ENCODE data around the gene TPX2.

TPX2 gene

DNA sequence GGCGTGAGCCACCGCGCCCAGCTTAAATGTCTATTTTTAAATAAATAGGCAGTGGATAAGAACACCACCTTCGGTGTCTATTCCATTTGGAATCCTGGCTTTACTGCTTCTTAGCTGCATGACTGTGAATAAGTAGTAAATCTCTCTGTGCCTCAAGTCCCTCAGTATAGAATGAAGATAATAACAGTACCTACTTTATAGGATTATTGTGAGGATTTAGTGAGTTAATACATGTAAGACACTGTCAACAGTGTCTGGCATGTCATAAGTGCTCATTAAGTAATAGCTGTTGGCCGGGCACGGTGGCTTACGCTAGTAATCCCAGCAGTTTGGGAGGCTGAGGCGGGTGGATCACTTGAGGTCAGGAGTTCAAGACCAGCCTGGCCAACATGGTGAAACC lies 10.1 kb downstream of the TPX2 start:
- DNase-seq, result no peak
- in situ Hi-C loops (cut with HindIII; ENCODE audit: low pct_ligation_motif_present, low pct_unique_long_range_greater_than_20kb, low sequenced_read_pairs), result no loop called here

DNA sequence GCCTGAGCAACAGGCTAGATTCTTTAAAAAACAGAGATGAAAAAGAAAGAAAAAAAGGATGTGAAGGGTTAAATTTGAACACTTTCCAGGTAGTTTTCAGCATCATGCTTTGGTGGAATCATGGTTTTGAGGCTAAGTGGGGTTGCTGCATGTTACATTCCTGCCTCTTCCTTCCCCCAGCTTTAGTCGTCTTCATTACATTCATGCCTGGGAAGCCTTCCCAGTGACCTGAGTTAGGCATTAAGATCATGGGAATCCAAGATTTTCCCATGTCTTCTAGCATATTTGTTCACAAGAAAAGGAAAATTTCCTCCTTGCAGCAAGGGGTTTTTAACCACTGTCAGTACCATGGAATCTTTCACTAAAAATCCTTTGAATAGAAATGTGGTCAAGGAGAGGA lies 12.0 kb downstream of the TPX2 start:
- DNase-seq, result no peak

DNA sequence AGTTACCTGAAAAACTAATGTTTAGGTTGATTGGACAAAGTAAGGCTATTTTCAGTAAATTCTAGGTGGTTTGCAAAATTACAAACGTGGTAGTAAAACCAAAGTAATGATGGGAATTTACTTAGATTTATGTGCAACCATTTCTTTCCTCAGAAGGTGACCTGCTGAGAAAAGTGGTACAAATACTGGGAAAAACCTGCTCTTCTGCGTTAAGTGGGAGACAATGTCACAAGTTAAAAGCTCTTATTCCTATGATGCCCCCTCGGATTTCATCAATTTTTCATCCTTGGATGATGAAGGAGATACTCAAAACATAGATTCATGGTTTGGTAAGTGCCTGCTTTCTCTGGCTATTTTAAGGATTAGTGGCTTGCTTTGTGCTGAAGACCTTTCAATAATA lies 18.2 kb downstream of the TPX2 start:
- in situ Hi-C loops (cut with HindIII; ENCODE audit: low pct_ligation_motif_present, low pct_unique_long_range_greater_than_20kb, low sequenced_read_pairs), result no loop called here
- DNase-seq, result no peak

More for the DNA sequence above, 12.0 kb downstream of the TPX2 start:
- in situ Hi-C loops (cut with HindIII; ENCODE audit: low pct_ligation_motif_present, low pct_unique_long_range_greater_than_20kb, low sequenced_read_pairs), result no loop called here

DNA sequence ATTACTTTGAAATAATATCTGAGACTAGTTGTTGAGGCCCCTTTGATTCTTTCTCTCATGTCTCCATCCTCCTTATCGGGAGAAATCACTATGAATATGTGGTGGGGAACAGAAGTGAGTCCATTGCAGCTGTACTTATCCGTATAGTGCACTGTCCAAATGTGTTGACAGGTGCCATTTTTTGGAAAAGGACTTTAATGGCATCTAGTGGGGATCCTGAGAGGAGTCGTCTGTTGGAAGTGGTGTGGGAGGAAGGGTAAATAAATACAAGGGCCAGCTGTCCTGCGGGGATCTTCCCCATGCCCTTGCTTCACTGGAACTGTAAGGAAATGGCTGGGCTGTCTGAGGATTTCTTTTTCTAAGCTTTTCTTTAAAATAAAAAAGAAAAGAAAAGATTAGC lies 19.4 kb downstream of the TPX2 start:
- DNase-seq, result no peak
- in situ Hi-C loops (cut with HindIII; ENCODE audit: low pct_ligation_motif_present, low pct_unique_long_range_greater_than_20kb, low sequenced_read_pairs), result no loop called here

DNA sequence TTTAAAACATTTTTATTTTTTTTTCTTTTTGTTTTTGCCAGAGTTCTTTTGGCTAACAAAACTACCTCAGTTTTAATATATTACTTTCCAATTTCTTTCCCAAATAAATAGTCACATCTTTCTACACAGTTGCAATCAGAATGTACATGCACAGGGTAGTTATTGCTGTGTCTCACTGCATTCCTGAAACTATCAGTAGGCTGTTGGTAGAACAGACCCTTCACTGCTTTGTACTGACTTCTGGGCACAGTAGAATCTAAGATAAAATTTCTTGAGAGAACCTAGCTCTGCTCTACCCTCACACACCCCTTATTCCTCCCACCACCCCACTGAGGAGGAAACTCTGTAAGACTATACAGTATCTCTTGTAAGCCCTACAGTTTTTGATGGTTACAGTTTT lies 19.9 kb downstream of the TPX2 start:
- in situ Hi-C loops (cut with HindIII; ENCODE audit: low pct_ligation_motif_present, low pct_unique_long_range_greater_than_20kb, low sequenced_read_pairs), result no loop called here
- no peak for DNase-seq

DNA sequence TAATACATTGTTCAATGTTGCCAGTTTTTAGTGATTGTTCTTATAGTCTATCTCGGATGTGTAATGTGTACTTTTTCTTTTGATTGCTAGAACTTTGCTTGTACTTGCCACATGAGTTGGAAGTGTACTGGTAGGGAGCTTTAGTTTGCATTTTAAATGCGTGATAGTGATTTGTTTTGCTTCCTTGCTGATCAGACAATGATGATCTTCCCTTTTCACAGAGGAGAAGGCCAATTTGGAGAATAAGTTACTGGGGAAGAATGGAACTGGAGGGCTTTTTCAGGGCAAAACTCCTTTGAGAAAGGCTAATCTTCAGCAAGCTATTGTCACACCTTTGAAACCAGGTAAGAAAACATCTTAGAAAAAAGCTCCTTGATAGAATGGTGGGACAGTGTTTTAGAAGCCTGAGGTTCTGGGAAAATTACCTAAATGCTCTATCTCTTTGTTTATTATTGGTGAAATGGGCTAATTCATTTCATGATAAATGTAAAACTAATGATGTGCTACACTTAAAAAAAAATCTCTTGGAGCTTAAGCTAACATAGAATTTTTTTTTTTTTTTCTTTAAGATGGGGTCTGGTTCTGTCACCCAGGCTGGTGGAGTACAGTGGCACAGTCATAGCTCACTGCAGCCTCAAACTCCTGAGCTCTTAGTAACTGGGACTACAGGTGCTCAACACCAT lies 20.9 kb downstream of the TPX2 start:
- in situ Hi-C loops (cut with HindIII; ENCODE audit: low pct_ligation_motif_present, low pct_unique_long_range_greater_than_20kb, low sequenced_read_pairs), result no loop called here
- DNase-seq, result no peak

DNA sequence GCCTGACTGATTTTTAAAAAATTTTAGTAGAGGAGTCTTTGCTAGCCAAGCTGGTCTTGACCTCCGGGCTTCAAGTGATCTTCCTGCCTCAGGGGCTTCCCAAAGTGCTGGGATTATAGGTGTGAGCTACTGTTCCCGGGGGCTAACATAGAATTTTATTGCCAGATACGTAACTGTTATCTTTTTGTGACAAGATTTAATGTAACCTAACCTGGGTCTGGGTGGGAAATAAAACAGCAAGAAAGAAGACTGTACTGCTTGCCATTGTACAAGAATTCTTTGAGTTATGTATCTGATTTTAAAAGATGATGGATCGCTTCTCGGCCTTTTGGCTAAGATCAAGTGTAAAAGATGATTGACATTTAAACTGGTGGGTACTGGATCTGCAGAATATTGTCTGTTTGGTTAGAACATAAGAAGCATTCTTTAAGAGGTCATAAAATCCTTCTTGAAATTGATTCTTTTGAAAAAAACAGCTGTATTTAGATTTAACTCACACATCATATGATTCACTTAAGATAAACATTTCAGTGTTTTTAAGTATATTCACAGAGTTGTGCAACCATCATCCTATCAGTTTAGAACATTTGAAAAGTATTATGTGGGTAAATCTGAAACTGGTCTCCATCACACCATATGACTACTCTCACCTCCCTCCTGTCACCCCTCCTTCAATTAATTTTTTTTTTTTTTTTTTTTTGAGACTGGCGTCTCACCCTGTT lies 21.6 kb downstream of the TPX2 start:
- no peak for DNase-seq
- in situ Hi-C loops (cut with HindIII; ENCODE audit: low pct_ligation_motif_present, low pct_unique_long_range_greater_than_20kb, low sequenced_read_pairs), result no loop called here

DNA sequence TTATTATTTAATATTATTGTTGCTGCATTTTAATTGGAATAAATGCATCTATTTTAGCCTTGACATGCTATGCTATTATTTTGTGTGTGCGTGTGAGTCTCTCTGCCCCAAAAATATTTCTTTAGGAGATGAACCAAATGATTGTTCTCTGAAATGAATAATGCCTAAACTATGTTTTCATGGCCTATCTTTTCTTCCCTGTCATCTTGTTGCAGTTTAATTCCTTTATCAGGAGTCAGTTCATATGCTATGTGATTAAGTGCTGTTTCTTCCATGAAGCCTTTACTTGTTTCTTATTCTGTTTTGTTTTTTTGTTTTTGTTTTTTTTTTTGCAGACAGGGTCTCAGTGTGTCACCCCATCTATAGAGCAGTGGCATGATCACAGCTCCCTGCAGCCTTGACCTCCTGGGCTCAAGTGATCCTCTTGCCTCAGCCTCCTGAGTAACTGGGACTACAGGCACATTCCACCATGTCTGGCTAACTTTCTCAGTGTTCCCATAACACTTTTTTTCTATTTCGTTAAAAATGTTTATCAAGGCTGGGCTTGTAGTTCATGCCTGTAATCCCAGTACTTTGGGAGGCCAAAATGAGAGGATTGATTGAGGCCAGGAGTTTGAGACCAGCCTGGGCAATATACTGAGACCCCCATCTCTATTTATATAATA lies 25.7 kb downstream of the TPX2 start:
- in situ Hi-C loops (cut with HindIII; ENCODE audit: low pct_ligation_motif_present, low pct_unique_long_range_greater_than_20kb, low sequenced_read_pairs), result no loop called here
- DNase-seq, result no peak

DNA sequence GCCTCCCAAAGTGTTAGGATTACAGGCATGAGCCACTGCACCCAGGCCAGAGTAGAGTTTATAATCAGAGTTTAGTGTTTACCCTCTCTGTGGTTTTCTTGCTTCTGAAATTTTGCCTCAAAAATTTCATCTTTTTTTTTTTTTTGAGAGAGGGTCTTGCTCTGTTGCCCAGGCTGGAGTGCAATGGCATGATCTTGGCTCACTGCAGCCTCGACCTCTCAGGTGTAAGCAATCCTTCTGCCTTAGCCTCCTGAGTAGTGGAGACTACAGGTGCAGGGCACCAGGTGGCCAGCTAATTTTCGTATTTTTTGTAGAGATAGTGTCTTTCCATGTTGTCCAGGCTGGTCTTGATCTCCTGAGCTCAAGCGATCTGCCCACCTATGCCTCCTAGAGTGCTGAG lies 28.7 kb downstream of the TPX2 start:
- no peak for DNase-seq
- in situ Hi-C loops (cut with HindIII; ENCODE audit: low pct_ligation_motif_present, low pct_unique_long_range_greater_than_20kb, low sequenced_read_pairs), result no loop called here

DNA sequence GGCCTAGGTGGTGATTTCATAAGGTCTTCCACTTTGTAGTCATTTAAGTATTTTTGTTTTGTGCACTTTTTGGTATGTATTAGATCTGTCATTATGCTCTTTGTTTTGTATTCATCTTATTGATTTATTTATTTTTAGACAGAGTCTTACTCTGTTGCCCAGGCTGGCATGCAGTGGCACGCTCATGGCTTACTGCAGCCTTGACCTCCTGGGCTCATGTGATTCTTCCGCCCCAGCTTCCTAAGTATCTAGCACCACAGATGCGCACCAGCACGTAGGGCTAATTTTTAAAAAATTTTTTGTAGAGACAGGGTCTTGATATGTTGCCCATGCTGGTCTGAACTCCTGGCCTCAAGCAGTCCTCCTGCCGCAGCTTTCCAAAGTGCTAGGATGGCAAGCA lies 30.6 kb downstream of the TPX2 start:
- in situ Hi-C loops (cut with HindIII; ENCODE audit: low pct_ligation_motif_present, low pct_unique_long_range_greater_than_20kb, low sequenced_read_pairs), result no loop called here
- no peak for DNase-seq

DNA sequence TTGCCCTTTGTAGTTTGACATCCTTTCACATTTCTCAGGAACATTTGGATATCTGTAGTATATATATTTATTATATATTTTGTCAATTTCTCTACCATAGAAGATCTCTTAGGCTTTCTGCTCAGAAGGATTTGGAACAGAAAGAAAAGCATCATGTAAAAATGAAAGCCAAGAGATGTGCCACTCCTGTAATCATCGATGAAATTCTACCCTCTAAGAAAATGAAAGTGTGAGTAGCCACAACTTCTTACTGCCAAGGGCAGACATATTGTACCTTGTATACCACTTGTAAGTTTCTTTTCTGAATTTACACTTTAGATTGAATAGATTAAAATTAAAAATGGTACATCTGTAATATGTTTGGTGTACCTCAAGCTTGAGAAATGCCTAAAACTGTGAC lies 31.2 kb downstream of the TPX2 start:
- in situ Hi-C loops (cut with HindIII; ENCODE audit: low pct_ligation_motif_present, low pct_unique_long_range_greater_than_20kb, low sequenced_read_pairs), result no loop called here
- no peak for DNase-seq

DNA sequence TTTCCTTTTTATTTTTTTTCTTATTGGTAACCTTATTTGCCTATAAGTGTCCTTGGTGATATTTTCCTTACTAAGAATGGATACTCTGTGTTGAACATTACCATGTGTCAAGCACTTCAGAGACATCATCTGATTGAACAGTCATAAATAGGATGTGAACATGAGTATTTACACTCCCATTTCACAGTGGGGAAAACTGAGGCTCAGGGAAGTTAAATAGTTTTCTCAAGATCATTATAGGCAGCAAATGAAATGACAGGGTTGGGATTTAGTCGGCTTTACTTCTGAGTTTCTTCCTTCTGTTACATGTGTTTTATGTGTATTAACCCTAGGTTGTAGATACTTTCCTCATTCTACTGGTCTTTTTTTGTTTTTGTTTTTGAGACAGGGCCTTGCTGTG lies 35.3 kb downstream of the TPX2 start:
- in situ Hi-C loops (cut with HindIII; ENCODE audit: low pct_ligation_motif_present, low pct_unique_long_range_greater_than_20kb, low sequenced_read_pairs), result no loop called here
- no peak for DNase-seq

DNA sequence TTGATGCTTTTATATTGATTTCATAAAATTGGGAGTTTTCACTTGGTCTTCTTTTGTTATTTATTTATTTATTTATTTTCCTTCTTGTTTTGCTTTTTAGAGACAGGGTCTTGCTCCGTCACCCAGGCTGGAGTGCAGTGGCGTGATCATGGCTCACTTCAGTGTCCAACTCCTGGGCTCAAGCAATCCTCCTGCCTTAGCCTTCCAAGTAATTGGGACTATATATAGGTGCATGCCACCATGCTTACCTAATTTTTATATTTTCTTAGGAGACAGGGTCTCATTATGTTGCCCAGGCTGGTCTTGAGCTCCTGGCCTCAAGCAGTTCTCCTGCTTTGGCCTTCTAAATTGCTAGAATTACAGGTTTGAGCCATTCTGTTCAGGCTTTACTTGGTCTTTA lies 41.7 kb downstream of the TPX2 start:
- in situ Hi-C loops (cut with HindIII; ENCODE audit: low pct_ligation_motif_present, low pct_unique_long_range_greater_than_20kb, low sequenced_read_pairs), result no loop called here
- no peak for DNase-seq

DNA sequence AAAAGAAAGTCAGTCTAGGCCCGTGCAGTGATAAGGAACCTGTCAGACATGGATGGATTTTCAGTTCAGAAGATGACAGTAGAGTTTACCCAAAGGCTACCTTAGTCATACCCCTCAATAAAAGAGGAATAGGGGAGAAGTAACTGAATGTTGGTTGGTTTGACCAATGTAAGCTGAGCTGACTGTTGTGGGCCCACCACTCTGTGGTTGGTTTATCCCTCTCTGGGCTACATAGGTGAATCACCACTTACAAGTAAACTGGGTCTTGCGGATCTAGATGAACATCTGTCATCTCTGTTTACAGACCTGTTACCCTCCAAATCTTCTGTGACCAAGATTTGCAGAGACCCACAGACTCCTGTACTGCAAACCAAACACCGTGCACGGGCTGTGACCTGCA lies 42.9 kb downstream of the TPX2 start:
- no peak for DNase-seq
- in situ Hi-C loops (cut with HindIII; ENCODE audit: low pct_ligation_motif_present, low pct_unique_long_range_greater_than_20kb, low sequenced_read_pairs), result no loop called here

DNA sequence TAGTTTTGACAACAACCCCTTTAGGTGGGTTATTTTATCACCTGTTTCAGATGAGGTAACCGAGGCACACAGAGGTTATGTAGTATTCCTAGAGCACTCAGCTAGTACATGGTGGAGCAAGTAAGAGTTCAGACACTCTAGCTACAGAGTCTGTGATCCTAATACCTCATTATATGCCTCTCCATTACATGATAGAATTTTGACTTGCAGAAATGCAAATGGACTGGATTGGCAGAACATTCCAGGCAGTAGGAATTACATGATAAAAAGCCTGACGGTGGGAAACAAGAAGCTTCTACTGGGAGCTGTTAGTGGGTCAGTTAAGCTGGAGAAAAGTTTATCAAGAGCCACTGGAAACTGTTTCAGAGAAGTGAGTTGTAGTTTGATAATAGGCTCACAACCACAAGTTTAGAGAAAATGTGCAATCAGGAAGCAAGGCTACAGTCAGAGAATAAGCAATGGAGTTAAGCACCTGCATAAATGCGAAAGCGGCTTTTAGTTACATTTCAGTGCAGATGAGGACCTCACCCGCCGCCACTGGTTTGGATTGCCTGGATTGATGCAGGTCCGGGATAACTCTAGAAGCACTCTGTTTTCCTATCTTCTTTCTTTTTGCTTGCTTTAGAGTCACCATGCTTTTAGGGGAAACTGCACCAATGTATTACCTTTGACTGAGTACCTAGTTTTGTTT lies 45.4 kb downstream of the TPX2 start:
- no peak for DNase-seq
- in situ Hi-C loops (cut with HindIII; ENCODE audit: low pct_ligation_motif_present, low pct_unique_long_range_greater_than_20kb, low sequenced_read_pairs), result no loop called here

DNA sequence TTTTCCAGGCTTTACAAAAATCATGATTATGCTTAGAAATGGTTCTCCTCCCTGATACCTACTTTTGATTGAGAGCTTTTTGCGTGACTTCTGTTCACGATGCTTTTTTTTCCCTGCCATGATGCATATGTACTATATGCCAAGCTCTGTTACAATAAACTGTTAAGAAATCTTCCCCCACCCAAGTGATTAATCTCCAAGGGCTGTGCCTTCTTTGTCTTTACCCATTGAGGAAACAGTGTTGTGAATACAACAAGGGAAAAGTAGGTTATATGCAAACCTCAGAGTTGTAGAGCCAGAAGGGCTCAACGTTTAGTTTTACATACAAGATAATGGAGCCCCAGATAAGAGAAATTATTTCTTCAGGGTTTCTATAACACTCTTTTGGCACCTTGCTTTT lies 46.0 kb downstream of the TPX2 start:
- DNase-seq, result no peak
- in situ Hi-C loops (cut with HindIII; ENCODE audit: low pct_ligation_motif_present, low pct_unique_long_range_greater_than_20kb, low sequenced_read_pairs), result no loop called here

DNA sequence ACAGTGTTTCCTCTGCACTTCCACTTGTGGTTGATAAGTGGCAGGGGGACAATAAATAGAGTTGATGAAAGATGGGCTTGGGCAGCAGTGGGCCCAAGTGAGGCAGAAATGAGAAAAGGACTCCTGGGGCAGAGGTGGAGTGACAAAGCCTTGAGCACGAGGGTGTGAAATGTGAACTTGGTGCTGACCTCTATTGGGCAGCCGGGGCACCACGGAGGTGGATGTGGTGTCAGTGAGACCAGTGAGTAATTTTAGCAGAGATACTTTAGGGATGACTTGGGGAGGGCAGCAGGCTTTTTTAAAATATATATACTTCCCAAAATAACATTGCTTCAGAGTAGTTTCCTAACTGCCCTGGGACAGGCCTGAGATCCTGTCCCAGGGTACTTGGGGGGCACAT lies 49.5 kb downstream of the TPX2 start:
- in situ Hi-C loops (cut with HindIII; ENCODE audit: low pct_ligation_motif_present, low pct_unique_long_range_greater_than_20kb, low sequenced_read_pairs), result no loop called here
- peak; percentile 25 for DNase-seq

DNA sequence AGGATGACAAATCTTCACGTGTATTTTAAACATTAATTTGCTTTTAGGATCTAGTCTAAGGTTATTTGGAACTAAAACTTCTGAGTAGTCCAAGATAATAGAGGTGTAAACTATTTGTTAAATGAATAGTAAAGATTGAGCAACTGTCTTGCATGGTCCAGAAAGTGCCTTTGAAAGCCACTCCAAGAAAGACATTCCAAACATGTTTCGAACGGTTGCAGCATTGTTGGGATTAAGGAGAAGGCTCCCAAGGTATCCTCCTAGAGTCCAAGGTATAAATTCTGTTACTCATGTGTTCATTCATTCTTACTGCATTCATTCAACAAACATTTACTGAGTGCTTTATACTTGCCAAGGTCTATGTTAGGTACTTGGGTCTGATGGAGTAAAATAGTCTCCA lies 51.3 kb downstream of the TPX2 start:
- no peak for DNase-seq
- in situ Hi-C loops (cut with HindIII; ENCODE audit: low pct_ligation_motif_present, low pct_unique_long_range_greater_than_20kb, low sequenced_read_pairs), result no loop called here

DNA sequence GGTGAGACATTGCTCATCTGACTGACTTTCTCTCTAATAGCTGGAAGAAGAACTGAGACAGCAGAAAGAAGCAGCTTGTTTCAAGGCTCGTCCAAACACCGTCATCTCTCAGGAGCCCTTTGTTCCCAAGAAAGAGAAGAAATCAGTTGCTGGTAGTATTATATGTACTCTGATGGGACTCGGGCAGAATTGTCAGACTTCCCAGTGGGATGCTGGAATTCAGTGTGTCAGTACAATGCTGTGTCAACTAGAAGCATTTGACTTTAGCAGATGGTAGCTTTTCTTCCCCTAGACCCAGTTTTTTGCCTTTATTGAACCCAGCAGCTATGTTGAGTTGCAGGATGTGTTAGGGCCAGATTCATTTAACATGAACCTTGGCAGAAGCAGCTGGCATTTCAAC lies 58.3 kb downstream of the TPX2 start:
- in situ Hi-C loops (cut with HindIII; ENCODE audit: low pct_ligation_motif_present, low pct_unique_long_range_greater_than_20kb, low sequenced_read_pairs), result no loop called here
- DNase-seq, result no peak
